ENCODE results near the gene ZNF473.

Gene ZNF473

DNA sequence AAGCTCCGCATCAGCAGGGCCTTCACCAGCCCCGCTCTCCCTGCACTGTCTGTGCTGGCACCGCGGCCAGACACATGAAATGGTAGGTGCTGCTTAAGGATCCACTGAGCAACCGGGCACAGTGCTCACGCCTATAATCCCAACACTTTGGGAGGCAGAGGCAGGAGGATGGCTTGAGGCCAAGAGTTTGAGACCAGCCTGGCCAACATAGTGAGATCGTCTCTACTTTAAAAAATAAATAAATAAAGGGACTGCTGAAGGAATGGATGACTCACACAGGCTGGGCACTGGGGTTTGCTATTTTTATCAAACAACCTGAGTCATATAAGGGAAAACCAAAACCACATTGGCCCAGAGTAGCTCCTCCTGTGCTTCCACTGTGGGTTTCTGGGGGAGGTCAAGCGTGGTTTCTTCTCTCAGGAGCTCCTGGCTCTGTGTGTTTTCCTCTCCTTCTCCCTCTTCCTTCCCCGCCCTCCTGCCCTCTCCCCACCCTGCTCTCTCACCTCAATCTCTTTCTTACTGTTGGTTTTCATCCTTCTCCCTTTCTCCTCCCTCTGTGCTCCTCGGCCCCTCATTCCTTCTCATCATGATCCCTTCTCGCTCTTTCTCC is 21.9 kb upstream of the ZNF473 start:
- peak; percentile 86 for DNase-seq (ENCODE audit: low spot score)

- DNase-seq (ENCODE audit: low spot score) = no peak
These were observed 20.4 kb upstream of the ZNF473 start for GRCh38 chr19:50005428-50005827.

DNA sequence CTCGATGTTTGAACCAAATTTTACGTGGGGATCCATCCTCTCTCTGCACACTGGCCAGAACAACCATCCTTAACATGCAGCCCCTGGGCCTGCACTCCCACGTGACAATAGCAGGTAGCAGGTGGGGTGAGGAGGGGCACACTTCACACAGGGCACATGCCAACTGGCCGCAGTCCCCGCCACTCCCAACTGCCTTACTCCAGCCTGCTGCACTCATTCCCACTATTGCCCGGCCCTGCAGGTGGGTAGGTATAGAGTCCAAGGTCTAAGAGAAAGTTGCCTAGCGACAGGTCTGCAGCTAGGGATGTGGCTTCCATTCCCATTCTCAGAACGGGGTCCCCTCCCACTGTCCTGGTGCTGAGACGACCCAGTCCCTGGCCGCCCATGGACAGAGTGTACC is 18.6 kb upstream of the ZNF473 start:
- no peak for DNase-seq (ENCODE audit: low spot score)

DNA sequence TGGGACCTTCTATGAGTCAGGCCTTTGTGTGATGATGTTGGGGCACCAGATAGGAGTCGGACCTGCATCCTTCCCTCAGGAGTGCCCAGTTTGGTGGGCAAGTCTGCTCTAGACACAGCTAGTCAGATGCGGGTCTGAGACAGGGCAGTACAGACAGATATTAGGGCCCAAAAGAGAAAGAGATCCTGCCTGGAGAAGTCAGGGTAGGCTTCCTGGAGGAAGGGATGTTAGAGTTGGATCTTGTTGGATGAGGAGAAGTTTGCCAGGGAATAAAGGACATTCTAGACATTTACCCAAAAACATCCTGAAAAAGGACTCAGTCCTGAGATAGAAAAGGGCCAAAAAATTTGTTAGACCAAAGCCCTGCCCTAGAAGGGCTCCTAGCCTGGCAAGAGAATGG is 17.9 kb upstream of the ZNF473 start:
- DNase-seq (ENCODE audit: low spot score) = no peak

DNA sequence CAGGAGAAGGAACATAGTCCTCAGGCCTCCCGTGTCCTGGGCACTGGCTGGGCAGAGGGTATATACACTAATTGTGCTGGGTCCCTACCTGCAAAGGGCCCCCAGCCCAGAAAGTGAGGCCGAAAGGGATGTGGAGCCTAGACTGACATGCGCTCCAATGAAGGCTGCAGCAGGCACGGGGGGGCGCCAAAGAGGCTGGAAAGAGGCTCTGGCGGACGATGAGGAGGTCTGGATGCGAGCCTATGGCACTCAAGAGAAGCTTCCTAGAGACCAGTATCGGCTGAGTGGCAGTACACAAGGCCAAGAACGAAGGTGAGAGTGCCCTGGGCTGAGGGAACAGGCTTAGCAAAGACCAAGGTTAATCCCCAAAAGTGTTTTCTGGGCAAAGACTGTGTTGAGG is 17.3 kb upstream of the ZNF473 start:
- DNase-seq (ENCODE audit: low spot score) = no peak

DNA sequence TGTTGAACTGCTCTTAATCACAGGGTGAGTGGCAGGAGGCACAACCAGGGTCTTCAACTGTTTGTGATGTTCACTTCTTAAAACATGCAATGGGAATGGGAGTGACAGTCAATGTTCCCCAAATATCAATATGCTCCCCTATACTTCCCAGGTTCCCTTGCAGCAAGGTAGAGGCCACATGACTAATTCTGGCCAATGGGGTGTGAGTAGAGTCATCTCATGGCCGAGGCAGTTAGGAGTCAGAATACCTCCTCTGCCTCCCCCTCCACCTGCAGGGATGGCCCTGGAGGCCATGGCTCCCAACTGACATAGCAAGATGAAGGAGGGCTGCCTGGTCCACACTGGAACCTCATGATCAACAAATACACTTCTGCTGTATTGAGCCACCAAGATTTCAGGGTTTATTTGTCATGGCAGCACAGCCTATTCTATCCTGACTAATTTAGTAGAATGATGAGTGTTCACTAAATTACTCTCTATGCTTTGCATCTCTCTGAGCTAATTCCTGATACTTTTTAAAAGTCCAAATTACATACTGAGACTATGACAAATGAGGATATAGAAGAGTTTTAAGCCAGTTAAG is 9.5 kb upstream of the ZNF473 start:
- no peak for DNase-seq (ENCODE audit: low spot score)

GRCh38 chr19:50020481-50020880 is 5.3 kb upstream of the ZNF473 start:
- DNase-seq (ENCODE audit: low spot score) = no peak

- DNase-seq (ENCODE audit: low spot score) = no peak
These were observed 3.0 kb upstream of the ZNF473 start for GRCh38 chr19:50022823-50023222.

- no peak for DNase-seq (ENCODE audit: low spot score)
These were observed 1.1 kb upstream of the ZNF473 start for GRCh38 chr19:50024719-50025021.

DNA sequence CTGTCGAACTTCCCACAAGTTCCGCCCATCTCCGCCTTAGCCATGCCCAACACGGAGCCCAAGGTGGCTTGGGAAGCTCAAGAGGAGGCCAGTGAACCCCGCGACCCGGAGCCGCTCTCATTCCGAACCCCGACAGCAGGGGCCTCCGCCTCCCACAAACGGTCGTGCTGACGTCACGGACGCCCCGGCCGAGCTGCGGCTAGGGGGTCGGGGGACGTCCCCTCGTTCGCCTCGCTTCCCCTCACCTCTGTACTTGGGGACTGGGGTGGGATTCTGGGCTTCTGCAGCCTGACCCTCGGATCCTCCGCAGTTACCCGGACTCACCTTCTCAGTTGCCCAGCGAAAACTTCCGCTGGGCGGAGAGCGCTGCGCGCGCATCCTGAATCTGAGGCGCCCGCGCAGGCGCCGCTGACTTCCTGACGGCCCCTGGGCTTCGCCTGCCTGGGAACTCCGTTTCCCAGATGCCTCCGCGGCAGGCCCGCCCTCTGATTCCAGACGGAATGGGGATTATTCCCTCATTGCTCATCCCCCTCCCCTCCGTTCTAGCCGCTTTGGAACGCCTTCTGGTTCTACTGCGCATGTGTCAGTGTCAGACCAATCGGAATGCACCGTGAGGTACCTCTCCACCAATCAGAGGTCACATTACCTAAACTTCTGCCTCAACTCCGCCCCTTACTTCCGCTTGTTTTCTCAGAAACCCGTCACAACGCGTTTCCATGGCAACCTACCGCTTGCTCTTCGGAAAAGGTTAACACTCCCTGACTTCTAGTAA is 597 bp upstream of the ZNF473 start, which contains the start of gene VRK3:
VRK3 (minus strand) TSS at position 351 of the 772 bp plus-strand sequence. CDS start 9,210 bp downstream, outside the sequence.
- DNase-seq (ENCODE audit: low spot score) = peak; percentile 100

DNA sequence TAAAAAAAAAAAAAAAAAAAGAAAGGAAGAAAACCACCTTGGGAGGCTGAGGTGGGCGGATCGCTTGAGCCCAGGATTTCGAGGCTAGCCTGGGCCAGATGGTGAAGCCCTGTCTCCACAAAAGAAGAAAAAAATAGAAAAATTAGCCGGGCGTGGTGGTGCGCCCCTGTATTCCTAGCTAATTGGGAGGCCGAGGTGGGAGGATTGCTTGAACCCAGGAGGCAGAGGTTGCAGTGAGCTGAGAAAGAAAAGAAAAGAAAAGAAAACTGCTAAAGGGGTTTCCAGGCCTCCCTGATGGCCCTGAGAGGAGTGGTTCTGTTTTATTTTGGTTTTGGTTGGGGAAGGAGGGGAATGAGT is 723 bp downstream of the ZNF473 start:
- no peak for DNase-seq (ENCODE audit: low spot score)

DNA sequence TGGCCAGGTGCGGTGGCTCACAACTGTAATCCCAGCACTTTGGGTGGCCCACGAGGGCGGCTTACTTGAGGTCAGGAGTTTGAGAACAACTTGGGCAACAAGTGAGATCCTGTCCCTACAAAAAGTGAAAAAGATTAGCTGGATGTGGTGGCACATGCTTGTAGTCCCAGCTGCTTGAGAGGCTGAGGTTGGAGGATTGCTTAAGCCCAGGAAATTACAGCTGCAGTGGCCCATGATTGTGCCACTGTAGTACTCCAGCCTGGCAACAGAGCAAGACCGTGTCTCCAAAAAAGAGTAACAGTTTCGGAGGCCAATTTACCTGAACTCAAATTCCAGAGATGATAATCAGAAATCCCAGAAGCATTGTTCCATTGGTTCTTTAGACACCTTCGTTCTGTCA is 4.4 kb downstream of the ZNF473 start:
- DNase-seq (ENCODE audit: low spot score) = no peak

DNA sequence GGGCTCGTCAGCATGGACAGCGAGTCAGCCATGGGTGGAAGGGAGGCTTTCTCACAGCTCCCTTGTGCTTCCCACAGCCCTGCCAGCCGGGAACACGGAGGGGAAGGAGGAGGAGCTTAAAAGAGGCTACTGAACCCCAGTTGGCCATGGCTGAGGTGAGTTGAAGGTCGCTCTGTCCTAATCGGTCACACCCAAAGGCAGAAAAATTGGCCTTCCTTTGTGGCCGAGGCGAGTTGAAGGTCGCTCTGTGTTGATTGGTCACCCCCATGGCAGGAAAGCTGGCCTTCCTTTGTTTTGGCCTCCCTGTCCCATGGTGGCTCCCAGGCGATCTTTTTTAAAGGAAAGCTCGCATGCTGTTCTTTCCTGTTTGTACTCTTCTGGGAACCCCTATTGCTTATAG is 5.1 kb downstream of the ZNF473 start:
- no peak for DNase-seq (ENCODE audit: low spot score)

- DNase-seq (ENCODE audit: low spot score) = no peak
These were observed 11.1 kb downstream of the ZNF473 start for GRCh38 chr19:50036908-50037307.

DNA sequence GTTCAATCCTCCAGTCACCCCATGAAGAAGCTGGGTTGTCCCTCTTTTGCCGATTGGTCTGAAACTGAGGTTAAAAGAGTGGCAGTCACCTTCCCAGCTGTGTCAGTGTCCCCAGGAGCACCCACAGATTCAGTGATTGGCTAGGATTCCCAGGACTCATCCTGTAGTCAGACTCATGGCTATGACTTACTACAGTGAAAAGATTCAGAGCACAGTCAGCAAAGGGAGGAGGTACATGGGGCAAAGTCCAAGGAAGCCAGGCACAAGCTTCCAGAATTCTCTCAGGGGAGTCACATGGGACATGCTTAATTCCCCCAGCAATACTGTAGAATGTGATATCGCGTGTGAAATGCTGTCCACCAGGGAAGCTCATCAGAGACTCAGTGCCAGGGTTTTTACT is 14.2 kb downstream of the ZNF473 start:
- DNase-seq (ENCODE audit: low spot score) = no peak

- DNase-seq (ENCODE audit: low spot score) = no peak
These were observed 15.2 kb downstream of the ZNF473 start for GRCh38 chr19:50040967-50041366.

DNA sequence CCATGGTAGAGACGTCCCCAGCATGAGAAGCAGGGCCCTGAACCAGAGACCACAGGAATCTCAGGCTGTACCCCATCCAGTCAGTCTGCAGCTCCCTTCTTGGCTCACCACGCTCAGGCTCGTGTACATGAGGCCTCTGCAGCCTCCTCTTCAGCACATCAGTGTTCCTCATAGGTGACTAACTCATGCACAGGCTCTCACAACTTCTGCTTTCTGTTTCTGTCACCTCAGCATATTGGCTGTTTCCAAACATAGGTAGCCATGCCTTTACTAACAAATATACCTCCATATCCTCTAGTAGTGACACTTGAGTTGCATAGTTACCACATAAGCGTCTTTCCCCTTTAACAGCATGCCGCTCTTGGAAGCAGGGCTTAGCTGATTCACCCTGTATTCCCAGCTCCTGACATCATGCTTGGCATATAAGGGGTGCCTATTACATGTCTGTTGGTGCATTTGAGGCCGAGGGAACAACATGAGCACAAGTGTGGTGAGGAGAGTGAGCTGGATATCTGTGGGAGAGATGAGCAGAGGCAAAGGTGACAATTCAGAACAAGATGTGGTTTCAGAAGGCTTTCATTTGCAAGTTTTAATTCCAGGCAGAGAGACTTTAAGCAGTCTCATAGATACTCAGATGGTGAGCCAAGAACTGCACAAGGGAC is 16.7 kb downstream of the ZNF473 start:
- DNase-seq (ENCODE audit: low spot score) = no peak

- DNase-seq (ENCODE audit: low spot score) = no peak
These were observed 18.2 kb downstream of the ZNF473 start for GRCh38 chr19:50043967-50044366.

DNA sequence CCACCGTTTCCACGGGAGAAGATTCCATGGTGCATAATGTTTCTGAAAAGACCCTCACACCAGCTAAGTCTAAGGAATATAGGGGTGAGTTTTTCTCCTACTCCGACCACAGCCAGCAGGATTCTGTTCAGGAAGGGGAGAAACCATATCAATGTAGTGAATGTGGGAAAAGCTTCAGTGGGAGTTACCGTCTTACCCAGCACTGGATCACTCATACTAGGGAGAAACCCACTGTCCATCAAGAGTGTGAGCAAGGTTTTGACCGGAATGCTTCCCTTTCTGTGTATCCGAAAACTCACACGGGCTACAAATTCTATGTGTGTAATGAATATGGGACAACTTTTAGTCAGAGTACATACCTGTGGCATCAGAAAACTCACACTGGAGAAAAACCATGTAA is 19.1 kb downstream of the ZNF473 start:
- no peak for DNase-seq (ENCODE audit: low spot score)

DNA sequence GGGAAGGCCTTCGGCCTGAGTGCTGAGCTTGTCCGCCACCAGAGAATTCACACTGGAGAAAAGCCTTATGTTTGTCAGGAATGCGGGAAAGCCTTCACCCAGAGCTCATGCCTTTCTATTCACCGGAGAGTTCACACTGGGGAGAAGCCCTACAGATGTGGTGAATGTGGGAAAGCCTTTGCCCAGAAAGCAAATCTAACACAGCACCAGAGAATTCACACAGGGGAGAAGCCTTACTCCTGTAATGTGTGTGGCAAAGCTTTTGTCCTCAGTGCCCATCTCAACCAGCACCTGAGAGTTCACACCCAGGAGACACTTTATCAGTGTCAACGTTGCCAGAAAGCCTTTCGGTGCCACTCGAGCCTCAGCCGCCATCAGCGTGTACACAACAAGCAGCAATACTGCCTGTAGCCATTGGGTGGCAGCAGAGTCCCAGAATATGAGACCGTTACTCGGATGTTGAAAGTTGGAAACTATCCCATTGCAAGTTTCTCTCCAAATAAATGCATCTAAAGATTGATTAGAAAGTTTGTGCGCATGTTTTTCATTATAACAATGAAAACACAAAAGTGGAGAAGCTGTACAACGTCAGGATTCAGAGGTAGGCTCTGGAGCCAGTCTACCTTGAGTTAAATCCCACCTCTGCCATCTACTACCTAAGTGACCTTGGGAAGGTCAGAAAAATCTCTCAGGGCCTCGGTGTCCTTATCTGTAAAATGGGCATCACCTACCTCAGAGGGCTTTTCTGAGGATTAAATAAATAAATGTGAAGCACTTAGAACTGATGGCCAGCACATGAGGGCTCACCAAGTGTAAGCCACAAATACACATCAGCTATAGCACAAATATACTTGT is 21.1 kb downstream of the ZNF473 start:
- no peak for DNase-seq (ENCODE audit: low spot score)

GRCh38 chr19:50047671-50048070 is 21.9 kb downstream of the ZNF473 start:
- DNase-seq (ENCODE audit: low spot score) = no peak

Measured in LoVo (cell line).